ENCODE data around the gene CCT3. TPM values are rescaled to one million over a fixed set of nuclear protein-coding genes. Genes with fewer than 3 reads are reported as not detected.
A peak's percentile ranks its signal among the peaks of the same experiment; 100 is the strongest.

CCT3 gene
- total RNA-seq, 4 donors from 2014 or later: 91.4 to 198 (median 149) TPM

DNA sequence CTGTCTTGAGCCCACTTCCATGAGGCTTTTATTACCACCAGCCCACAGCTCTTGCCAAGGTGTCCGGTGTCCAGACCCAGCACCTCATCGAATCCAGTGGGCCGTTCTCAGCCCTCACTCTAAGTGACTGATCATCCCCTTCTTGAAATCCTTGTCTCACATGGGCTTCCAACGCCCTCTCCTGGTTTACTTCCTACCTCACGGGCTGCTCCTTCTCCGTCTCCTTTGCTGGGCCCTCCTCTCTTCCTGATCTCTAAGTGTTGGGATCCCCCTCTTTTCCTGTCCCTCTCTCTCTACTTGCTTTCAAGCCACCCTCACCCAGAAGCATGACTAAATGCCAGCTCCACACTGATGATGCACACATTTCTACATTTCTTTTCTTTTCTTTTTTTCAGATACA, 21.9 kb upstream of the CCT3 start:
- WGBS: 41% methylated on average over 6 of the region's 6 CpGs
- H3K27me3 ChIP-seq: peaks cover 34% of the 10 kb centered on the region
- no peaks in the 10 kb centered on the region for H3K36me3 ChIP-seq
- no peak for TF ChIP-seq POLR2AphosphoS5 (IDR thresholded peaks at IDR 0.05)
- TF ChIP-seq CTCF (IDR thresholded peaks at IDR 0.05): no peak
- TF ChIP-seq EP300 (IDR thresholded peaks at IDR 0.05): no peak
- no peaks in the 10 kb centered on the region for H3K9me3 ChIP-seq
- peaks cover 7% of the 10 kb centered on the region for H3K4me1 ChIP-seq
- H3K4me3 ChIP-seq: no peak overlapping the region
- DNase-seq (ENCODE audit: low spot score in 2 of 2): no peak
- H3K27ac ChIP-seq: no peak overlapping the region

DNA sequence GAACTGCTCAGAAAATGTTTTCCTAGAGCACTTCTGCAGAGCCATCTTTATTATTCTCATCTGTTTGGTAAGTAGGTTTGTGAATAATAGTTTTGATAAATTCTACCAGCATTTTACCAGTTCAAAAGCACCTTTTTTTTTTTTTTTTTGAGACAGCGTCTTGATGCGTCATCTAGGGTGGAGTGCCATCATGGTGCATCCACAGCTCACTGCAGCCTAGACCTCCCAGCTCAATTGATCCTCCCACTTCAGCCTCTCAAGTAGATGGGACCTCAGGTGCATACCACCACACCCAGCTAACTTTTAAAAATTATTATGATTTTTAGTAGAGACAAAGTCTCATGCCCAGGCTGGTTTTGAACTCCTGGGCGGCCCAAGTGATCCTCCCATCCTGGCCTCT, 21.2 kb upstream of the CCT3 start:
- no peaks in the 10 kb centered on the region for H3K36me3 ChIP-seq
- no peak overlapping the region for H3K27ac ChIP-seq
- no peaks in the 10 kb centered on the region for H3K9me3 ChIP-seq
- peaks cover 7% of the 10 kb centered on the region for H3K4me1 ChIP-seq
- H3K27me3 ChIP-seq: peaks cover 33% of the 10 kb centered on the region
- H3K4me3 ChIP-seq: no peak overlapping the region
- WGBS: 84% methylated on average over 3 of the region's 3 CpGs
- no peak for DNase-seq (ENCODE audit: low spot score in 2 of 2)
- TF ChIP-seq EP300 (IDR thresholded peaks at IDR 0.05) (no peak), POLR2AphosphoS5 (IDR thresholded peaks at IDR 0.05) (no peak), POLR2A (IDR thresholded peaks at IDR 0.05) (no peak), CTCF (IDR thresholded peaks at IDR 0.05) (no peak)

- 93% methylated on average over 1 of the region's 1 CpG for WGBS
- Histone ChIP-seq H3K4me1 (peaks cover 7% of the 10 kb centered on the region), H3K9me3 (no peaks in the 10 kb centered on the region), H3K4me3 (no peak overlapping the region), H3K27me3 (peaks cover 30% of the 10 kb centered on the region), H3K36me3 (no peaks in the 10 kb centered on the region), H3K27ac (no peak overlapping the region)
- DNase-seq (ENCODE audit: low spot score in 2 of 2): no peak
- TF ChIP-seq EP300 (IDR thresholded peaks at IDR 0.05) (no peak), POLR2A (IDR thresholded peaks at IDR 0.05) (no peak), CTCF (IDR thresholded peaks at IDR 0.05) (no peak), POLR2AphosphoS5 (IDR thresholded peaks at IDR 0.05) (no peak)
Observed at GRCh38 chr1:156358641-156359040, 20.5 kb upstream of the CCT3 start.

- Histone ChIP-seq H3K27me3 (peaks cover 30% of the 10 kb centered on the region), H3K4me1 (peaks cover 7% of the 10 kb centered on the region), H3K36me3 (no peaks in the 10 kb centered on the region), H3K4me3 (no peak overlapping the region), H3K9me3 (no peaks in the 10 kb centered on the region), H3K27ac (no peak overlapping the region)
- TF ChIP-seq EP300 (IDR thresholded peaks at IDR 0.05) (no peak), POLR2A (IDR thresholded peaks at IDR 0.05) (no peak), POLR2AphosphoS5 (IDR thresholded peaks at IDR 0.05) (no peak), CTCF (IDR thresholded peaks at IDR 0.05) (no peak)
- WGBS: 95% methylated on average over 2 of the region's 2 CpGs
- DNase-seq (ENCODE audit: low spot score in 2 of 2): no peak
Observed at GRCh38 chr1:156357977-156358376, 19.9 kb upstream of the CCT3 start.

DNA sequence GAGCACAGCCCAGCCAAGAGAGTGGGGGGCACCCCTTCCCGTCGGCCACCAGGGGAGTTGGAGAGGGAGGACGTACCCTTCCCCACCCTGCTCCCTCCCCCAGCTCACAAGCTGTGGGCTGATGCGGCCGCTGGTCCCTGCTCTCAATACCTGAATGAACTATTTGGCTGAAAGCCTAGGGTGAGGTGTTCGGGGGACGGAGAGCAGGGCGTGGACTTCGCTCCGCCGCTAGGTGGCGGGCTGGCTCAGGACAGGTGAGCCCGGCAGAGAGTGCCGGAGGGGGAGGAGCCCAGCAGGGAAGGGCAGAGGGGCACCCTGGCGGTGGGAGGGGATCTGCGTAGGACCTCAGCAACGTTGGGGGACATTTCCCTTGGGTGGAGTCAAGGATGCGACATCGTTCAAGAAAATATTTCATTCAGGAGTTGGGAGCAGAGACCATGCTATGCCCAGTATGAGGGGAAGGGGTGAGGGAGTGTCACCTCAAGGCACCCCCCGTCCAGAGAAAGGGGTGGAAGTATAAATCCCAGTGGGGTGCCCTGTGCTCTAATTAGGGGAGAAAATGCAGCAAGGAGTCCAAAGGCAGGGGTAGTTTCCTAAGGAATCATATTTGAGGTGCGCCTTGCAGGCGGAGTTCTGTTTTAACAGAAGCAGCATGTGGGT, 18.9 kb upstream of the CCT3 start:
- DNase-seq (ENCODE audit: low spot score in 2 of 2): no peak
- TF ChIP-seq POLR2AphosphoS5 (IDR thresholded peaks at IDR 0.05) (no peak), CTCF (IDR thresholded peaks at IDR 0.05) (peak; percentile 17 to 82), EP300 (IDR thresholded peaks at IDR 0.05) (no peak)
- Histone ChIP-seq H3K36me3 (no peaks in the 10 kb centered on the region), H3K9me3 (no peaks in the 10 kb centered on the region), H3K4me1 (peaks cover 7% of the 10 kb centered on the region), H3K4me3 (no peak overlapping the region), H3K27ac (no peak overlapping the region), H3K27me3 (peaks cover 30% of the 10 kb centered on the region)
- 10% methylated on average over 22 of the region's 22 CpGs for WGBS
